Measurements from ENCODE around the gene EDDM13.
"Not testable (repeated sequence)": the region's sequence is repeated elsewhere in the genome, so short reads cannot be mapped to it uniquely, and the experiment has no call there.

The EDDM13 gene

DNA sequence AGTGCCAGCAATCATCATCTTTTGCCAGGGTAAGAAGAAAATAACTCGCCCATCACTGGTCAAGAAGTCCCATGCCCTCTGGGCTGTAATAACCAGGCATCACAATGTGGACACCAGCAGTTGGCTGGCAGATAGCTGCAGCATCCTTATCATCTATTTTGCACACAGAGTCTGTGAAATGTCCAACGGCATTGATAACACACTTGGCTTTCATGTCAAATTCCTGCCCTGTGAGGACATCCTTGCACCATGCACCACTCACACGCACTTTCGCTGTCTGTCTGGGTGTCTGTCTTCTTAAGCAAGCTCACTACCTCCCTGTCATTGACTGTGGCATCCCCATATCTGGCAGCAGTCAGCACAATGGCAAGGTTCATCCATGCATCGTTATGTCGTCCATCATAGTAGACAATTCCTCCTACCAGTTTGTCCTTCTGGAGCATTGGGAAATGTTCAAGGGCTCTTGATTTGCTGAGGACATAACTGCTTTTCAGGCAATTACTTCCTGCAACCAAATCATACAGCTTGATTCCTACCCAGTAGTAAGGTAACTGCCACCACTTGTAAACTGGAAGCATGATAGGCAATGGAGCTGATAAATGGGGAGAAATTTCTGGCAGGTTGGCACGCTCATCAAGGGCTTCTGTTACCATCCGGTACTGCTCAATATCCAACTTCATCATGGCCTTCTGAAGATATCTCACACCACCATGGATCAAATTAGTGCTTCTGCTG, 48.9 kb downstream of the EDDM13 start:
- DNase-seq (ENCODE audit: low read depth): no peak

DNA sequence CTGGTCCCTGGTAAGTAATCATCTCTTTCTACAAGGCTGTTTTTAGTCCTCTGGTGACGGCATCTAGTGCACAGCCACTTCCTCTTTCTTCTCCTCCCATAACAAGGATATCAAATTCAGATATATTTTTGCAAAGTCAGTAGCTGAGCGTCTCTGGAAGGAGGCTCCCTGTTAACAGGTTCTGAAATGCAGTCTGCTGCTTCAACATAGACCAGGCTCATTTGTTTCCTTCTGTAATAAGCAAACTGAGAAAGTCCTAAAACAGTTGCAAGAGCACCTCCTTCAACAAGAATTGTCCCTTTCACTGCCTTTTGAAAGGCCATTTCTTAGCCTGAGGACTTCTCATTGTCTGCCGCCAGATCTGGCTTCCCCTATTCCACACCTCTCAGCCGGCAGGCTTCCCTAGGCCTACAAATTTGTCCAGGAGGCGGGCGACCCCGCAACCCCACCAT, 49.5 kb downstream of the EDDM13 start:
- DNase-seq (ENCODE audit: low read depth): no peak

- DNase-seq (ENCODE audit: low read depth): no peak
Observed at GRCh38 chr19:56324436-56324835, 51.9 kb downstream of the EDDM13 start.

DNA sequence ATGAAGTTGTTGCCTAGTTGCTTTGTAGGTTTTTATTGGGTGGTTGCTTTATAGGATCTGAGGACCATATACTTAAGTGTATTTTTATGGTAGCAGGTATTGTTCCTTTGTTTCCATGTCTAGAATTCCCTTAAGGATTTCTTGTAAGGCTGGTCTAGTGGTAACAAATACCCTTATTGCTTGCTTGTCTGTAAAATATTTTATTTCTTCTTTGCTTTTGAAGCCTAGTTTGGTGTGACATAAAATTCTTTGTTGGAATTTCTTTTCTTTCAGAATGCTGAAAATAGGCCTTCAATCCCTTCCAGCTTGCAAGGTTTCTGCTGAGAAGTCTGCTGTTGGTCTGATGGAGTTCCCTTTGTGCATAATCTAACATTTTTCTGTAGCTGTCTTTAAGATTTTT, 60.1 kb downstream of the EDDM13 start:
- DNase-seq (ENCODE audit: low read depth): no peak

GRCh38 chr19:56333506-56333905, 61.0 kb downstream of the EDDM13 start:
- peak; percentile 59 for DNase-seq (ENCODE audit: low read depth)

DNA sequence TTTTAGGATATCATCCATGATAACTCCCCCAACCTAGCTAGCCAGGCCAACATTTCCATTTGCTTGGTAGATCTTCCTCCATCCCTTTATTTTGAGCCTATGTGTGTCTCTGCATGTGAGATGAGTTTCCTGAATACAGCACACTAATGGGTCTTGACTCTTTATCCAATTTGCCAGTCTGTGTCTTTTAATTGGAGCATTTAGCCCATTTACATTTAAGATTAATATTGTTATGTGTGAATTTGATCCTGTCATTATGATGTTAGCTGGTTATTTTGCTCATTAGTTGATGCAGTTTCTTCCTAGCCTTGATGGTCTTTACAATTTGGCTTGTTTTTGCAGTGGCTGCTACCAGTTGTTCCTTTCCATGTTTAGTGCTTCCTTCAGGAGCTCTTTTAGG, 62.8 kb downstream of the EDDM13 start:
- not testable (repeated sequence) for DNase-seq (ENCODE audit: low read depth)

DNA sequence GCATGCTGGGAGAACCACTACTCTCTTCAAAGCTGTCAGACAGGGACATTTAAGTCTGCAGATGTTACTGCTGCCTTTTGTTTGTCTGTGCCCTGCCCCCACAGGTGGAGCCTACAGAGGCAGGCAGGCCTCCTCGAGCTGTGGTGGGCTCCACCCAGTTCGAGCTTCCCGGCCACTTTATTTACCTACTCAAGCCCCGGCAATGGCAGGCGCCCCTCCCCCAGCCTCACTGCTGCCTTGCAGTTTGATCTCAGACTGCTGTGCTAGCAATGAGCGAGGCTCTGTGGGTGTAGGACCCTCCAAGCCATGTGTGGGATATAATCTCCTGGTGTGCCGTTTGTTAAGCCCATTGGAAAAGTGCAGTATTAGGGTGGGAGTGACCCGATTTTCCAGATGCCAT, 64.5 kb downstream of the EDDM13 start:
- not testable (repeated sequence) for DNase-seq (ENCODE audit: low read depth)

DNA sequence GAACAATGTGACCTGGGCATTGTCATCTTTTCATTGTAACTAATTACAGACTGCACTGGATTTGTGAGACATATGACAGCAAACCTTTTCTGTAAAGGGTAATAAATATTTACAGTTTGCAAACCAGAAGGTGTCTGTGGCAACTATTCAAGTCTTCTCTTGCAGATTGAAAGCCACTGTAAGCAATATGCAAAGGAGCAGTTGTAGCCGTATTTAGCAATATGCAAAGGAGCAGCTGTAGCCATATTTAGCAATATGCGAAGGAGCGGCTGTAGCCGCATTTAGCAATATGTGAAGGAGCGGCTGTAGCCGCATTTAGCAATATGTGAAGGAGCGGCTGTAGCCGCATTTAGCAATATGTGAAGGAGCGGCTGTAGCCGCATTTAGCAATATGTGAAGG, 66.5 kb downstream of the EDDM13 start:
- DNase-seq (ENCODE audit: low read depth): not testable (repeated sequence)

GRCh38 chr19:56341948-56342347, 69.4 kb downstream of the EDDM13 start:
- DNase-seq (ENCODE audit: low read depth): no peak

DNA sequence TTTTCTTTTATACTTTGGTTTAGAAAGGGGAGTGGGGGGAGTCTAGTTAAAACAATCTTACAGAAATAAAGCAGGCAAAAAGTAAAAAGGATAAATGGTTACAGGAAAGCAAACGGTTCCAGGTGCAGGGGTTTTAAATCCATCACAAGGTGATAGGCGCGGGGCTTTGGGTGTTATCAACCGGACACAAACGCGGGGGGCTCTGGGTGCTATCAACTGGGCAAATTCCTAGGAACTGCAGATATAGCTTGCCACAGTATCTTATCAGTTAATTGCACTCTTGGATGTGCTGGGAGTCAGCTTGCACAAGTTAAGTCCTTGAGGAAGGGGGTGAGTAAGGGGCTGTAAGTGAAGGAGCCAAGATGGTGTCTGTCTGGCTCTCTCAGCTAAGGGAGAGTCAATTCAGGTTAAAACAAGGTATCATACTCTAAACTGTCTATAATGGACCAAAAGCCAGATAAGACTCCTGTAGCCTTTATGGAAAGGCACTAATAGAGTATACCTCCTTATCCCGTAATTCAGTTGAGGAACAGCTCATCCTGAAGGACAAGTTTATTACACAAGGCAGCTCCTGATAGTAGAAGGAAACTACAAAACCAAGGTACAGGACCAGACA, 74.7 kb downstream of the EDDM13 start:
- no peak for DNase-seq (ENCODE audit: low read depth)

GRCh38 chr19:56348289-56348877, 75.8 kb downstream of the EDDM13 start:
- DNase-seq (ENCODE audit: low read depth): peak; percentile 32

DNA sequence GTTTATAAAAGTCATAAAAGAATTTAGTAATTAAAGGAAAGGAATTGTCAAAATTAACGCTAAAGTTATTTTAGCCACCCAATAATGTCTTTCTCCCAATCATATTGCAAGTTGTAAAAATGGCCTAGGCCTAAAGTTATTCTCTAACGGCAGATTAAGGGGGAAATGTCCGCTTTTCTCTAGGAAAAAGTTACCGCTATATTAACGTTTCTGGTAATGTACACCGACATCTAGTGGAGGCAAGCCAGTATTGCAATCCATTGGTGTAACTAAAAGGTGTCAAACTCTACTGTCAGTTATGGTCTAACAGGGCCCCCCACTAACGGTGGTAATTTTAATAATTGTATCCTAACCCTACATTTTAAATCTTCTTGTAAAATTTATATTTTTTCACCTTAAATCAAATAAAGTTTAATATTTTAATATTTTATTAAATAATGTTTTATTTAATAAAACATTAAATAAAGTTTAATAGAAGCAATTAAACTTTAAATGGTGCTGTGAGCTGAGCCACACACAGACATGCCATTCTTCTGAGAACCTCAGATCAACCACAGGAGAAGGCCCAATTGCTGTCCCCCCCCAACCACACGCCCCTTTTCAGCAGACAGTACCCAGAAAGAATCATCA, 78.0 kb downstream of the EDDM13 start:
- peak; percentile 45 for DNase-seq (ENCODE audit: low read depth)

DNA sequence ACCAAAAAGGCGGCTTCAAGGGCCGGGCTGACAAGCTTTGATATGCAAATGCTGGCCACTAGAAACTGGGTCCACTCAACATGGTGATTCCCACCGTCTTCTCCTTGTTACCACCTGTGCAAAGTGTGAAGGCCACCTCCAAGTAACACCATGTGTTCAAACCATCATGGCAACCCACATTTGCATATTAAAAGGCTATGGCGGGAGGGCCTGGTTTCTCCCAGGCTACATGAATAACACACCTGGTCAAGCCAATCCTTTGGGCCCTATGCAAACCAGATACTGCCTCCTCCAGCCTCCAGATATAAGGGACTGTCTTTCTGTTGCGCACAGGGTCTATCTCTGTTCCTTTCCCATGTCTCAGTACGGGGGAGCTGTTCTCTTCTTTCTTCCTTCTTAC, 78.7 kb downstream of the EDDM13 start:
- DNase-seq (ENCODE audit: low read depth): no peak

DNA sequence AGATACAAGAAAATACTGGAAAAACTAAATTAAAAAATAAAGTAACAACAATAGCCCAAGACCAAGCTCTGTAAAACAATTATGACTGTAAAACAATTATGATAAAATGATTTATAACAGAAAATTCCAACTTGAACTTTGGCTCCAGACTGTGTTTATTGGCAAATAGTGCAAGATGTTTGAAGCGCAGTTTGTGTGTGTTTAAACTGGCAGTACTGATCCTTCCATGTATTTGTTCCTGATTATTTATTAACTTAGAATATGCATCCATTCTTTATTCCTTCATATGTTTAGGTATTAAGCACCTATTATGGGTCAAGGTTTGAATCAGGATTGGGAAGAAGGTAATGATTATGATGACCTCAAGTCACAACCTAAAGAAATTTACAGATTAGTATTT, 83.0 kb downstream of the EDDM13 start:
- DNase-seq (ENCODE audit: low read depth): no peak

DNA sequence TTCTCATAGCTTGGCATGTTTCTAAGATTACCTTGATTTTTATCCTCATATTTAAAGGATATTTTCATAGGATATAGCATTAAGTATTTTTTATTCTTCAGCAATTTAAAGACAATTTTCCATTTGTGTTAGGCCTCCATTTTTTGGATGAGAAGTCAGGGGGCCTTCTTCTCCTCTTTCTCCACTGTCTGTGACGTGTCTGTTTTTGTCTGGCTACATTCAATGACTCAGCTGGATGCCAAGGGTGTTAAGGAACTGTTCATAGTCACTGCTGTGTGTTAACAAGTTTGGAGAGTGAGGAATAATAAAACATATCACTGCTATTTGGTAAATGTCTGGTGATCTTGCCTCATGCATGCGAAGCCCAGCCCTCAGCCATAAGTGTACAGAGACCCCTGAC, 84.4 kb downstream of the EDDM13 start:
- DNase-seq (ENCODE audit: low read depth): peak; percentile 56
